CD4-positive, alpha-beta memory T cell (primary cell): ENCODE results near the gene TMEM259. TPM values are rescaled to one million over a fixed set of nuclear protein-coding genes. Genes with fewer than 3 reads are reported as not detected.
A peak's percentile ranks its signal among the peaks of the same experiment; 100 is the strongest.

ENCODE experiments used
- CTCF ChIA-PET: fragments of 350-600 bp; sonication (Branson Sonifier 250); formaldehyde crosslinking; loops from one replicate; lab custom pipeline; 2021; ENCODE audit warnings: inconsistent platforms; ENCODE audit not compliant: partially characterized antibody; lab: Charles Lee
- POLR2A ChIA-PET: fragments of 350-600 bp; sonication (Branson Sonifier 250); formaldehyde crosslinking; loops from one replicate; lab custom pipeline; 2021; ENCODE audit not compliant: partially characterized antibody; lab: Charles Lee
- DNase-seq, 5 donors: peaks; one replicate each; pipeline versions ENCODE4 v3.0.0 to v3.0.0-alpha.2; 2020 to 2022; ENCODE audit warnings: mixed read lengths in 1 of 5
- H3K27ac ChIP-seq: one replicate; pipeline ENCODE4 v1.7.0; 2013; ENCODE audit warnings: low read depth, low read length
- H3K27me3 ChIP-seq: 2 replicates; pipeline ENCODE4 v1.7.0; 2013; ENCODE audit warnings: mild to moderate bottlenecking, low read length, moderate library complexity; ENCODE audit not compliant: insufficient read depth
- H3K36me3 ChIP-seq: 2 replicates; pipeline ENCODE4 v1.7.0; 2013; ENCODE audit warnings: mild to moderate bottlenecking, low read length, moderate library complexity; ENCODE audit not compliant: insufficient read depth
- H3K4me1 ChIP-seq: 2 replicates; pipeline ENCODE4 v1.7.0; 2013; ENCODE audit warnings: mild to moderate bottlenecking, low read length, moderate library complexity; ENCODE audit not compliant: insufficient read depth
- H3K4me3 ChIP-seq, 2 donors: one replicate each; pipeline ENCODE4 v1.7.0; 2013; ENCODE audit warnings: low read length in 2 of 2, mild to moderate bottlenecking in 1 of 2
- H3K9me3 ChIP-seq, 2 donors: one replicate each; pipeline ENCODE4 v1.7.0; 2013; ENCODE audit warnings: low read length in 2 of 2, control low read depth in 1 of 2; ENCODE audit not compliant: control insufficient read depth in 1 of 2
- H3K27ac Mint-ChIP-seq, 7 donors: one replicate each; pipeline ENCODE4 v1.8.0; 2020 to 2021; ENCODE audit warnings: mixed read lengths in 7 of 7, mild to moderate bottlenecking in 6 of 7, inconsistent platforms in 3 of 7, moderate library complexity in 3 of 7
- H3K27me3 Mint-ChIP-seq, 2 donors: one replicate each; pipeline ENCODE4 v1.8.0; 2020 to 2021; ENCODE audit warnings: mixed read lengths in 2 of 2
- H3K36me3 Mint-ChIP-seq, 2 donors: one replicate each; pipeline ENCODE4 v1.8.0; 2020 to 2021; ENCODE audit warnings: mixed read lengths in 2 of 2, inconsistent platforms in 1 of 2, mild to moderate bottlenecking in 1 of 2
- H3K4me1 Mint-ChIP-seq, 4 donors: one replicate each; pipeline ENCODE4 v1.8.0; 2020 to 2021; ENCODE audit warnings: mixed read lengths in 4 of 4, mild to moderate bottlenecking in 1 of 4
- H3K4me3 Mint-ChIP-seq, 8 donors: one replicate each; pipeline ENCODE4 v1.8.0; 2020 to 2021; ENCODE audit warnings: mixed read lengths in 8 of 8, mild to moderate bottlenecking in 7 of 8, moderate library complexity in 6 of 8, inconsistent platforms in 3 of 8
- H3K9me3 Mint-ChIP-seq, 8 donors: one replicate each; pipeline ENCODE4 v1.8.0; 2020 to 2021; ENCODE audit warnings: mixed read lengths in 8 of 8, mild to moderate bottlenecking in 5 of 8, inconsistent platforms in 3 of 8, moderate library complexity in 1 of 8
- intact Hi-C: fragments of 100-400 bp; cut with micrococcal nuclease; formaldehyde crosslinking; loops from one replicate; pipeline ENCODE4 v1.15.1; 2023
- polyA plus RNA-seq, 2 donors: library from polyadenylated mRNA; unstranded; fragments of 300-500 nt; fragmentation: Illumina TruSeq; gene quantifications; one replicate each; pipeline ENCODE4 v1.2.3, GENCODE V29; 2021
- total RNA-seq, 2 experiments: library from RNA; stranded (reverse); gene quantifications; one replicate each; pipeline ENCODE4 v1.2.3, GENCODE V29; 2021

TMEM259 gene
- total RNA-seq, result 100 to 1,000 TPM; 315 to 329 TPM
- polyA plus RNA-seq, result 10 to 100 TPM; 40.5 to 75.9 TPM

DNA sequence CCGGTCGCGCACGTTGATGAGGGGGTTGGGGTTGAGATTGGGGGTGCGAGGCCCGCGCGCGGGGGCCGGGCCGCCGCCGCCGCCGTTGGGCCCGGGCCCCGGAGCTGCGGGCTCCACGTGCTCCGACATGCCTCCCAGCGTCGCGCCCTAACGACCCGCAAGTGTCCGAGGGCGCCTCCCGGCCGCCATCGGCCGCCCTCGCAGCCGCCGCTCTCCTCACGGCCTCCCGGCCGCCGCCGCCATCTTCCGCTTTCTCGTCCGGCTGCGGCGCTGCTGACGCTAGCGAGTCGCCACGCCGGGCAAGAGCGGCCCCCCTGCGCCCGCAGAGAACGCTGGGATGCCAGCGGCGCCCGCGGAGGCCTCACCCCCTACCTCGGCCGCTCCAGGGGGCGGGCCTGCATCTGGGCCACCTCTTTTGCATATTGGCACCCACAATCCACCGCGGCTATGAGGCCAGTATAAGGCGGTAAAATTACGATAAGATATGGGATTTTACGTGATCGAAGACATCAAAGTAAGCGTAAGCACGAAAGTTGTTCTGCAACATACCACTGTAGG, at the start of gene TMEM259:
TMEM259 (minus strand) TSS at position 256 of the 558 bp plus-strand sequence; CDS start at position 129, 127 bp downstream.
- Histone ChIP-seq H3K36me3 (no peaks in the 10 kb centered on the region), H3K4me3 (peak within 1 kb of the TSS; percentile 66 to 69), H3K27ac (peak within 1 kb of the TSS; percentile 95), H3K4me1 (peaks cover 54% of the 10 kb centered on the region), H3K27me3 (no peaks in the 10 kb centered on the region), H3K9me3 (no peaks in the 10 kb centered on the region)
- peaks cover 0 to 6% of the 10 kb centered on the region in 2 donors for H3K27me3 Mint-ChIP-seq
- peaks cover 0 to 9% (median 0%) of the 10 kb centered on the region in 8 donors for H3K9me3 Mint-ChIP-seq
- H3K4me3 Mint-ChIP-seq, result peak within 1 kb of the TSS; percentile 86 to 92 (median 89)
- H3K27ac Mint-ChIP-seq, result peak within 1 kb of the TSS; percentile 97 to 100 (median 100)
- H3K4me1 Mint-ChIP-seq, result peaks cover 19 to 62% (median 39%) of the 10 kb centered on the region in 4 donors
- intact Hi-C loops, result loop anchor here (1.0 to 2.0 kb wide), 6 partner anchors 19 to 224 kb away; partner anchors contain the start of genes ABCA7, ARHGAP45, GRIN3B and PTBP1
- ChIA-PET CTCF (interaction anchor here (1.0 to 4.5 kb wide), 3 partner anchors 10 to 44 kb away, joined by 4 to 18 read pairs (median 4); no protein-coding TSS in a partner anchor), POLR2A (interaction anchor here (0.6 to 21.2 kb wide), 17 partner anchors 9 to 249 kb away, joined by 3 to 1029 read pairs (median 4); partner anchors contain the start of genes ABCA7, ARHGAP45, CNN2 and POLR2E)
- H3K36me3 Mint-ChIP-seq, result peaks cover 0 to 18% of the 10 kb centered on the region in 2 donors
- peak; percentile 98 to 99 (median 98) for DNase-seq

DNA sequence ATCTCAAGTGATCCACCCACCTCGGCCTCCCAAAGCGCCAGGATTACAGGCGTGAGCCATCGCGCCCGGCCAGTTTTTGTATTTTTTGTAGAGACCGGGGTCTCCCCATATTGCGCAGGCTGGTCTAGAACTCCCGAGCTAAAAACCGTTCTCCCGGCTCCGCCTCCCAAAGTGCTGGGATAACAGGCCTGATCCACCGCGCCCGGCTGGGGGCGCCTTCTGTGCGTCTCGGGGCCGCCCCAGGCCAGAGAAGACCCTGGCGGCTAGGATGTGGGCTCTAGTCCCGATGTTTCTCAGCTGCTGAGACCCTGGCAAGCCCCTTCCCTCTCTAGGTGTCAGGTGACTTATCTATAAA, 49.6 kb upstream of the TMEM259 start:
- DNase-seq, result no peak
- no peak overlapping the region for H3K4me3 ChIP-seq
- no peaks in the 10 kb centered on the region for H3K9me3 ChIP-seq
- H3K4me1 Mint-ChIP-seq, result peaks cover 25 to 60% (median 44%) of the 10 kb centered on the region in 4 donors
- H3K27ac Mint-ChIP-seq, result peak overlapping the region in 4 of 7 donors; percentile 43 to 98 (median 74)
- no peaks in the 10 kb centered on the region for H3K27me3 ChIP-seq
- POLR2A ChIA-PET, result interaction anchor here (1.3 to 57.1 kb wide), 5 partner anchors 7 to 69 kb away, joined by 3 to 3893 read pairs (median 1029); partner anchors contain the start of genes ABCA7, ARHGAP45, CNN2 and GPX4
- H3K36me3 Mint-ChIP-seq, result peaks cover 27 to 34% of the 10 kb centered on the region in 2 donors
- intact Hi-C loops, result no loop called here
- peak overlapping the region; percentile 98 for H3K27ac ChIP-seq
- H3K36me3 ChIP-seq, result peaks cover 38% of the 10 kb centered on the region
- peak overlapping the region in 3 of 8 donors; percentile 8 to 95 (median 25) for H3K4me3 Mint-ChIP-seq
- peaks cover 0 to 5% (median 0%) of the 10 kb centered on the region in 8 donors for H3K9me3 Mint-ChIP-seq
- H3K27me3 Mint-ChIP-seq, result no peaks in the 10 kb centered on the region
- H3K4me1 ChIP-seq, result peaks cover 75% of the 10 kb centered on the region
- CTCF ChIA-PET, result interaction anchor here (1.4 kb wide), 1 partner anchor 48 kb away, joined by 4 read pairs; no protein-coding TSS in a partner anchor

DNA sequence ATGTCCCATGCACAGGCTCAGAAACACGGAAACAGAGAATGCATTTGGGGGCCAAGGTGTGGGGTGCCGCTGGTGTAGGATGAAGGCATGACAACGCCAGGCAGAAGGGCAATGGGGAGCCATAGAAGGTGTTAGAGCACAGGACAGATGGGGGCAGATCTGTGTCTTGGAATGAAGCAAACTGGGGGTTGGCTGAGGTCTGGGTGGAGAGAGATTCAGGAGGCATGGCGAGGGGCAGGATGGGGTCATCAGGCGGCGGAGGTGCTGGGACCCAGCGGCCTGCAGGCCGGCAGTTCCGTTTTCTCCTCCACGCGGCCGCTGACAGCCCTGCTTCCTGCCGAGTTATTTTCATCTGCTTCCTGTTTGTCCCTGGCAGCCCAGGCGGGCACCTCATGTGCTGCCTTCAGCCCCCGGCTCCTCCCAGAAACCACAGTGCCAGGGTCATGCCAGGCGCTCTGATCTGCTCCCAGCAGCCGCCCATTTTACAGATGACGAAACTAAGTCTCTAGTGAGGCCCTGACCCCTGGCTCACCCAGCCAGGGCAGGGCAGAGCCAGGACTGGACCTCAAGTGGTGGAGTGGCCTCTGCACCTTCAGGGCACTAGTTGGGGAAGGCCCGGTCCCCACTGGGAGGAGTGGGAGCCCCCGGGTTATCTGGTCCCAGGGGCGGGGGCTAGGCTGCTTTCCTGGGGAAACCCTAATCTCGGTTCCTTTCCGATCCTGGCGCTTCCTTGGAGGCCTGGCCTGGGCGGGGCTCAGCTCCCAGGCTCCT, 48.3 kb upstream of the TMEM259 start:
- peak overlapping the region; percentile 90 to 98 (median 96) for H3K27ac Mint-ChIP-seq
- Histone ChIP-seq H3K4me1 (peaks cover 78% of the 10 kb centered on the region), H3K27me3 (no peaks in the 10 kb centered on the region), H3K4me3 (peak overlapping the region; percentile 85 to 92), H3K9me3 (no peaks in the 10 kb centered on the region), H3K36me3 (peaks cover 32% of the 10 kb centered on the region), H3K27ac (peak overlapping the region; percentile 98)
- DNase-seq, result peak; percentile 79 to 89 (median 82)
- peaks cover 25 to 33% of the 10 kb centered on the region in 2 donors for H3K36me3 Mint-ChIP-seq
- peaks cover 31 to 67% (median 50%) of the 10 kb centered on the region in 4 donors for H3K4me1 Mint-ChIP-seq
- peak overlapping the region; percentile 88 to 97 (median 96) for H3K4me3 Mint-ChIP-seq
- H3K27me3 Mint-ChIP-seq, result no peaks in the 10 kb centered on the region
- CTCF ChIA-PET, result interaction anchor here (1.3 to 5.7 kb wide), 2 partner anchors 13 to 175 kb away, joined by 3 to 219 read pairs; no protein-coding TSS in a partner anchor
- peaks cover 0 to 5% (median 0%) of the 10 kb centered on the region in 8 donors for H3K9me3 Mint-ChIP-seq
- intact Hi-C loops, result loop anchor here (1.0 kb wide), 1 partner anchor 8 kb away; no protein-coding TSS in a partner anchor
- POLR2A ChIA-PET, result interaction anchor here (0.5 to 57.1 kb wide), 12 partner anchors 6 to 200 kb away, joined by 3 to 3893 read pairs (median 9); partner anchors contain the start of genes ABCA7, ARHGAP45, CIRBP and CNN2

DNA sequence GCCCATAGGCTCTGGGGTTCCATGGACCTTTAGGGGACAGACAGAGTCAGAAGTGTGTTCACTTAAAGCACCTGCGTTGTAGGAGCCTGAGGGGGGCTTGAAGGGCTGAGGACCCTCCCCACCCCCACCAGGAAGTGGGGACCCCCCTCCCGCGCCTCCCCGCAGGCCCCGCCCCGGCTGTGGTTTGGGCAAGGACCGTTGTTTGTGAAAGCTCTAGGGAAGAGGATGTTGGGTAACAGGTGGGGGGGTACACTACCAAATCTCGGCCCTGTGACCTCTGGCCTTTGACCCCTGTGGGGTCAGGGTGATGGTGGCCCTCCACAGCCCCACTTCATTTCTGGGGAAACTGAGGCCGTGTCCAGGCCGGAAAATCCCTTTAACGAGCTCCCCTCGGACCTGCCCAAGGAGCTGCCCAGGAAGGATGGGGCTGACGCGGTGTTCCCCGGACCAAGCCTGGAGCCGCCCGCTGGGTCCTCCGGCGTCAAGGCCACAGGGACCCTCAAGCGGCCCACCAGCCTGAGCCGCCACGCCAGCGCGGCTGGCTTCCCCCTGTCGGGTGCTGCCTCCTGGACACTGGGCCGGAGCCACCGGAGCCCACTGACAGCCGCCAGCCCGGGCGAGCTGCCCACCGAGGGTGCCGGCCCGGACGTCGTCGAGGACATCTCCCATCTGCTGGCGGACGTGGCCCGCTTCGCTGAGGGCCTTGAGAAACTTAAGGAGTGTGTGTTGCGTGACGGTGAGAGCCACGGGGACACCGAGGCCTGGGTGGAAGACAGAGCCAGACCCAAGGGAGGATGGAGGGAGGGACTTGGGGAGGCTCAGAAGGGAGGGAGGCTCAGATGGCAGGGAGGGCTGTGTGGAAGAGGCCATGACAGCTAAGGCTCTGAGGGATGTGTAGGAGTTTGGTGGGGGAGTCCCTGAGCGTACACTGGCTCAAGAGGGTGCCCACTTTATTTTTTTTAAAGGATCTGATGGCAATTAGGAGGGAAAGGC, 47.4 kb upstream of the TMEM259 start:
- ChIA-PET POLR2A (interaction anchor here (0.6 to 57.1 kb wide), 22 partner anchors 5 to 407 kb away, joined by 3 to 3893 read pairs (median 6); partner anchors contain the start of genes ABCA7, ARHGAP45, CIRBP and CNN2), CTCF (interaction anchor here (0.7 to 5.7 kb wide), 14 partner anchors 10 to 198 kb away, joined by 3 to 219 read pairs (median 4); no protein-coding TSS in a partner anchor)
- Histone ChIP-seq H3K4me1 (peaks cover 74% of the 10 kb centered on the region), H3K36me3 (peaks cover 23% of the 10 kb centered on the region), H3K4me3 (peak overlapping the region; percentile 85 to 92), H3K27ac (peak overlapping the region; percentile 98), H3K27me3 (no peaks in the 10 kb centered on the region), H3K9me3 (no peaks in the 10 kb centered on the region)
- Mint-ChIP-seq H3K4me1 (peaks cover 30 to 71% (median 51%) of the 10 kb centered on the region in 4 donors), H3K27me3 (no peaks in the 10 kb centered on the region), H3K4me3 (peak overlapping the region; percentile 88 to 97 (median 96)), H3K9me3 (peaks cover 0 to 4% (median 0%) of the 10 kb centered on the region in 8 donors), H3K27ac (peak overlapping the region; percentile 93 to 98 (median 97)), H3K36me3 (peaks cover 25 to 31% of the 10 kb centered on the region in 2 donors)
- intact Hi-C loops, result loop anchor here (1.0 kb wide), 1 partner anchor 9 kb away; no protein-coding TSS in a partner anchor
- peak; percentile 72 to 79 (median 75) for DNase-seq

DNA sequence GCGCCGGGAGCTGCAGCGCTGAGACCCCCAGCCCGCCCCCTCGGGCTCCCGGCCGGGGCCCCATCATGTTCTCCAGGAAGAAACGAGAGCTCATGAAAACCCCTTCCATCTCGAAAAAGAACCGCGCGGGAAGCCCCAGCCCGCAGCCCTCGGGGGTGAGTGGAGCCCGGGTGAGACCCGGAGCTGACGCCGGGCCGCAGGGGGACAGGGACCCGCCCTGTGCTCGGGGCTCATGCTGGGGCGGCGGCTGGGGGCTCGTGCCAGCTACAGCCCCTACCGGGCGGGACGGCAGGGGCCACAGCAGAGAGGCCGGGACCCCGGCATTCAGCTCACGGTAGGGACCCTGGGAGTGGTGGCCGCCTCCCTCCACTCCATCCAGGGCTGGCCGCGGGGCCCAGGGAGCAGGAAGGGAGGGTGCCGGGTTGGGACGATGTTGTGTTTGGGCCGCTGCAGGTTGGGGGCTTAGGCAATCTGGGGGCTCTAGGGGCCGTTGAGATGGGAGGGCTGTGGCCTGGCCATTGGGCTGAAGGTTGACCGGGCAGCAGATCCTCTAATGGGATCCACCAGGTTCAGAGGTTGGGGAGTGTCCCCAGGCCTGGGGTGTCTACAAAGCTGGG, 46.5 kb upstream of the TMEM259 start:
- H3K27me3 ChIP-seq, result no peaks in the 10 kb centered on the region
- Mint-ChIP-seq H3K36me3 (peaks cover 22 to 23% of the 10 kb centered on the region in 2 donors), H3K4me1 (peaks cover 25 to 70% (median 46%) of the 10 kb centered on the region in 4 donors), H3K9me3 (peaks cover 0 to 5% (median 0%) of the 10 kb centered on the region in 8 donors), H3K4me3 (peak overlapping the region; percentile 88 to 97 (median 94)), H3K27me3 (no peaks in the 10 kb centered on the region), H3K27ac (peak overlapping the region; percentile 93 to 97 (median 96))
- peak overlapping the region; percentile 85 to 92 for H3K4me3 ChIP-seq
- H3K36me3 ChIP-seq, result peaks cover 15% of the 10 kb centered on the region
- ChIA-PET POLR2A (interaction anchor here (0.6 to 57.1 kb wide), 27 partner anchors 4 to 406 kb away, joined by 3 to 3893 read pairs (median 6); partner anchors contain the start of genes ABCA7, ARHGAP45, CIRBP and CNN2), CTCF (interaction anchor here (0.7 to 5.7 kb wide), 16 partner anchors 9 to 199 kb away, joined by 3 to 219 read pairs (median 4); partner anchors contain the start of gene ABCA7)
- intact Hi-C loops, result loop anchor here (1.0 to 2.0 kb wide), 4 partner anchors 26 to 47 kb away; partner anchors contain the start of genes GPX4, POLR2E, RNU6-2 and TMEM259
- H3K27ac ChIP-seq, result peak overlapping the region; percentile 98
- no peaks in the 10 kb centered on the region for H3K9me3 ChIP-seq
- H3K4me1 ChIP-seq, result peaks cover 65% of the 10 kb centered on the region
- DNase-seq, result peak; percentile 81 to 94 (median 83)
